Measurements from ENCODE around the gene CAMSAP1.

- TF ChIP-seq POLR2A (IDR thresholded peaks at IDR 0.05) (no peak), CTCF (IDR thresholded peaks at IDR 0.05) (no peak)
Measured at GRCh38 chr9:135835131-135835530, 72.2 kb downstream of the CAMSAP1 start.
